HG03439 (cell line): ENCODE measurements around the gene FPR1.
"Not testable (repeated sequence)": the region's sequence is repeated elsewhere in the genome, so short reads cannot be mapped to it uniquely, and the experiment has no call there.

Source experiments
- ATAC-seq: cut with Tn5 transposase; IDR thresholded peaks from one replicate; pipeline ENCODE4 v1.9.1; 2021; ENCODE audit warnings: mild to moderate bottlenecking, moderate library complexity; ENCODE audit not compliant: unreplicated experiment

FPR1 gene

DNA sequence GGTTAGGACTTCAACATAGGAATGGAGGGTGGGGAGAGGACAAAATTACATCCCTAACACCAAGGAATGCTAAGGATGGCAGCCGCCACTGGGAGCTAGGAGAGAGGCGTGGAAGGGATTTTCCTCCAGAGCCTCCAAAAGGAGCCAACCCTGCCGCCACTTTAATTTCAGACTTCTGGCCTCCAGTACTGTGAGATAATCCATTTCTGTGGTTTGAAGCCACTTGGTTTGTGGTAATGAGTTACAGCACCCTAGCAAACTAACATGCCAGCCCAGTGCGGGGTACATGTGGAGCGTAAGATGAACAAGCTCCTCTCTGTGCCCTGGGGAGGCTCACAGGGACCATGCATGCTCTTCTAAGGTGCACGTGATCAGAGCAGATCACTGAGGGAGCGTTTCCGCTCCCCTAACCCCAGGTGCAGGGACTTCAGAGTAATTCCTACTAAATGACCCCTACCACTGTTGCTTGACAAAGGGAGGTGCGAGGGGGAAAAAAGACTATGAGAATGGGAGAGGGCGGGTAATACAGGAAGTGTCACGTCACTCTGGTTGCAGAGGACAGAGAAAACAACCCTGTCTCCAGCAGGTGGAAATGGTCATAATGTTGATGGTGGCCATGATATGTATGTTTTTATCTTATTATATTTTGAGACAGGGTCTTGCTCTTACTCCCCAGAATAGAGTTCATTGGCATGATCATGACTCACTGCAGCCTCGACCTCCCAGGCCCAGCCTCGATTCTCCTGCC is 12.0 kb downstream of the FPR1 start:
- no peak for ATAC-seq

DNA sequence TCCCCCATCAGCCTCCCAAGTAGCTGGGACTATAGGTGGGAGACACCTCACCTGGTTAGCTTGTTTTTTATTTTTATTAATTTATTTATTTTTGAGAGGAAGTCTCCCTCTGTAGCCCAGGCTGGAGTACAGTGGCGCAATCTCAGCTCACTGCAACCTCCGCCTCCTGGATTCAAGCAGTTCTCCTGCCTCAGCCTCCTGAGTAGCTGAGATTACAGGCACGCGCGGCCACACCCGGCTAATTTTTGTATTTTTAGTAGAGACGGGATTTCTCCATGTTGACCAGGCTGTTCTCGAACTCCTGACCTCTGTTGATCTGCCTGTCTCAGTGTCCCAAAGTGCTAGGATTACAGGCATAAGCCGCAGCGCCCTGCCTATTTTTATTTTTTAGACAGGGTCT is 13.2 kb downstream of the FPR1 start:
- not testable (repeated sequence) for ATAC-seq

DNA sequence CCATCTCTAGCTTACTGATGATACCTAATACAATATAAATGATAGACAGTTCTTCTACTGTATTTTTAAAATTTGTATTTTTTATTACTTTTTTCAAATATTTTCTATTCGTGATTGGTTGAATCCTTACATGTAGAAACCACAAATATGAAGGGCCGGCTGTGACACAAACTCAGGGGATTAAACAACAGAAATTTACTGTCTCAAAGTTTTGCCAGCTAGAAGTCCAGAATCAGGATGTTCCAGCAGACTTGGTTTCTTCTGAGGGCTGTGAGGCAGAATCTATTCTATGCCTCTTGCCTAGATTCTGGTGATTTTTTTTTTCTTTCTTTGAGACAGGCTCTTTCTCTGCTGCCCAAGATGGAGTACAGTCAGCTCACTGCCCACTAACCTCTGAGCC is 13.8 kb downstream of the FPR1 start:
- ATAC-seq: no peak

DNA sequence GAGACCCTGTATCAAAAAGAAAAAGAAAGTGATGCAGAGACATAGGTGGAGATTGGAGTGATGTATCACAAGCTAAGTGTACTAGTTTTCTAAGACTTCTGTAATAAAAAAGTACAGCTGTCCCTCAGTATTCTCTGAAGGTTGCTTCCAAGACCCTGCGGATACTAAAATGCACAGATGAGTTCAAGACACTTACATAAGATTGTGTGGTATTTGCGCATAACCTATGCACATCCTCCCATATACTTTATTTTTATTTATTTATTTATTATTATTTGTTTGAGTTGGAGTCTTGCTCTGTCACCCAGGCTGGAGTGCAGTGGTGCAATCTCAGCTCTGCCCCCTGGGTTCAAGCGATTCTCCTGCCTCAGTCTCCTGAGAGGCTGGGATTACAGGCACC is 14.3 kb downstream of the FPR1 start:
- ATAC-seq: no peak

DNA sequence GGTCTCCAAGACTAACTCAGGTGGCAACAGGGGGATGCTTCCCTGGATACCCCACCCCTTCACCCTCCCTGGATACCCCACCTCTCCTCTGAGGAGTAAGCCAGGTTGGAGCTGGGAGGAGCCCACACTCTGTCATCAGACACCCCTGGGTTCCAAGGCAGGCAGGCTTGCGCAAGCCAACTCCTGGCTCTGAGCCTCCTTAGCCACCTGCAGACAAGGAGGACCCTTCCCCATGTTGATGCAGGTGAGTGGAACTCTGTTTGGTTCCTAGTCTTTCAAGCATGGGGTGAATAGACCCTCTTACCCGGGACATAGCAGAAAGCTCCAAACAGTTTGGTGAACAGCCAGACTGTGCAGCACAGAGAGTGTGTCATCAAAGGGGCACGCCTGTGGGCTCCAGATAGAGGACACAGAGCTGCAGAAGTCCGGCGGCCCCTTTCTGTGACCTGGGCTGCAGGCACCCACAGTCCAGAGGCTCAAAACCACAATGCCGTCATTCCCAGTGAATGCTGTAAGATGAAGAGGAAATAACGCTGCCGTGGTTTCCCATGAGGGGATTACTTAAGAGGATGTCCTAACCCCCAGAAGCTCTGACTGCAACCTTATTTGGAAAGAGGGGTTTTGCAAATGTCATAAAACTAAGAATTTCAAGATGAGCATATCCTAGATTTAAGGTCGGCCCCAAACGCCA is 15.8 kb downstream of the FPR1 start:
- no peak for ATAC-seq

DNA sequence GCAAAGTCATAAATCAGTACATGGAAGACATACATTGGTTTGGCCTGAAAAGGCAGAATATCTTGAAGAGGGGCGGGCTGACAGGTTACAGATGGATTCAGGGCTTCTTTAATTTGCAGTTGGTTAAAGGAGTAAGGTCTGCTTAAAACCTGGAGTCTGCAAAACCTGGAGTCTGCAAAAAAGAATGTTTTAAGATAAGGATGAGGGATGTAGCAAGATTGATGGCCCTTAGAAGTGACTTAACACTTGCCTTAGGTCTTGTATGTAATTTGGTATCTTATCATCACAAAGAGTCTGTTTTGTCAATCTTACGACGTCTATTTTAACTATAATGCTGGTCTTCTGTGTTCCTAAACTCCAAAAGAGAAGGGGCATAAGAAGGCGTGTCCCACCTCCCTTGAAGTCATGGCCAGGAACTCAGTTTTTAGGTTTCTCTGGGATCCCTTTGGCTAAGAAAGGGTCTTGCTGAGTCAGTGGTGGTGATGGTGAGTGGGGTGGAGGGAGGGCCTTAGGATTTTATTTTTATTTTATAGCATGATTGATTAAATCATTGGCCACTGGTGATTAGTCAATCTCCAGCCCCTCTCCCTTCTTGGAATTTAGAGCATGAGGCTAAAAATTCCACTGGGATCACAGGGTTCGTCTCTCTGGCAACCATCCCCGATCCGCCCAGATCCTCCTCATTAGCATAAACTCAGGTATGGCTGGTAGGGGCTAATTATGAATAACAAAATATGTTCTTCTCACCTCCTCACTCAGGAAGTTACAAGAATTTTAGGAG is 17.7 kb downstream of the FPR1 start:
- no peak for ATAC-seq

DNA sequence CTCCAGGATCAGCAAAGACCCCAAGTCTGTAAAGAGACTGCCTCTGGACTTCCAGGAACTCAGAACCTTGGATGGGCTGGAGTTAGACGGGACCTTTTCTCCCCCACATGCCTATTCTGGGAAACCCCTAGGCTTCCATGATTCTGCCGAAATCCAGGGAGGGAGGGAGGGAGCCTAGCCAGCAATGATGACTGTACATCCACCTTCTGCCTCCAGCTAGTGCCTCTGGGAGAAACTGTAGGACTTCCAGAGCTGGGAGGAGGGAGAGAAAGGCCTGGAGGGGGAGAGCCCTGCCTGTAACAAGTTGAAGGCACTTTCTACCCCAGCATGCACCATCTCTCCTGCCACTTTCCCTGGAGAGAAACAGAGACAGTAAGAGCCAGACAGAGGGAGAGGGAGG is 21.9 kb downstream of the FPR1 start:
- ATAC-seq: no peak

DNA sequence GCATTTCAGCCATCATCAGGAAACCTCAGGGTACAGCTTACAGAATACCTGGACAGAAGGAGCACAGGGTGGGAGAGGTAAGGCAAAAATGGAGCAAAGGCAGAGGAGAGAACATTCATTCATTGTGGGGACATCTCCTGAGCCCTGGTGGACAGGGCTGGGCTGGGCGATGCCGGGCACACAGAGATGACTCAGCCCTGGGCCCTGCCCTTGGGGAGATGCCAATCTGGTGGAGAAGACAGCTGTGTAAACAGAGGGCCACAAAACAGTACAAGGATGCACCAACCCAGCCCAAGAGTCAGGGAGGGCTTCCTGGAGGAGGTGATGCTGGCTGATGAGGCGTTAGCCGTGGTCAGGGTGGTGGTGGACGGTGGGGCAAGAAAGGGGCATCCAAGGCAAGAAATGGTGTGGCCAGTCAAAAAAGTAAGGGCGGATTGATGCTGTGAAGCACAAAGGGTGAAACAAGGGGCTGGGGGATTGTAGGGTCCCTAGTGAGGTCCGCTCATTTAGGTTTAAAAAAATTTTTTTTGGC is 24.3 kb downstream of the FPR1 start:
- no peak for ATAC-seq

DNA sequence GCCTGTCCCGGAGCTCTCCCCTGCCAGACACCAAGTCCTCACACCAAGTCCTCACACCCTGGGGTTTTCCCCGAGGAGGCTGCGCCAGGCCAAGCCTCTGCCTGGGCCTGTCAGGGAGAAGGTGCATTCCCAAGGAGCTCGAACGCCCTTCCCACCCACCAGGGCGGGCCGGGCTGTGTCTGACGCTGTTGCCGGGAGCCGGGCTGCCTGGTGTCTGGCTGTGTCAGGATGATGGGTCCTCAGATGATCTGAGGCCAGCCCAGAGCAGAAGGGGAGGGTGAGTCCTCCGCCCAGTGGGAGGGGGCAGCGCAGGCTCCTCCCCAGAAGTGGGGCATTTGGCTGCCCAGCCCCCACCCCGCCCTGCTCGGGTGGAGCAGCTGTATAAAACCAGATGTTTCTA is 25.6 kb downstream of the FPR1 start:
- no peak for ATAC-seq

DNA sequence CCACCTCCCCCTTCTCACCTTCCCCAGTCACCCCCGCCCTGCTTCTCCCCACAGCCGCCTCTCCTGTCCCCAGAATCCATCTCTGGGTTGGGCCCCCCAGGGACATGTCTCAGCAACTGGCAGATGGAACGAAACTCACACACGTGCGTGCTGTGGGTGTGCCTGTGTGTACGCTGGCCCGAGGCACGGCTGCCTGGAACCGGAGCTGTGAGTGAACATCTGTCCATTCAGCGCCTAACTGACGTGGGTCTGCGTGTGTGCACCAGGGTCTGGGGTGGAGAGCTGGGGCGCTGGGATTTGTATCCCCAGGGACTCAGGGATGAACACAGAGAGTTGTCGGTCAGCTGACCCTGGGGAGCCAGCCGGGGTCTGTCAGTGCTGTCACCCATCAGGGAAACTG is 27.1 kb downstream of the FPR1 start:
- ATAC-seq: no peak

DNA sequence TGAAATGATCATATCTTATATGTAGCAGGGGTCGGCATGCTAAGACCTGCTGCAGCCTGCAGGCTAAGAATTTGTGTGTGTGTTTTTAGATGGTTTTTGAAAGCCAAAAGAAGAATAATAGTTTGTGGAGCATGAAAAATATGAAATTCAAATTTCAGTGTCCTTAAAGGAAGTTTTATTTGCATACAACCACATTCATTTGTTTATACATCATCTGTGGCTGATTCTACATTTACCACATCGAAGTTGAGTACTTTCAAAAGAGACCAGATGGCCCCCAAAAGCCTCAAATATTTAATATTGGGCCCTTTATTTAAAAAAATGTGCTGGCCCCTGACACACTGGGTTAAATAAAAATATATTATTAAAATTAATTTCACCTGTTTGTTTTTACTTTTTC is 29.2 kb downstream of the FPR1 start:
- no peak for ATAC-seq

DNA sequence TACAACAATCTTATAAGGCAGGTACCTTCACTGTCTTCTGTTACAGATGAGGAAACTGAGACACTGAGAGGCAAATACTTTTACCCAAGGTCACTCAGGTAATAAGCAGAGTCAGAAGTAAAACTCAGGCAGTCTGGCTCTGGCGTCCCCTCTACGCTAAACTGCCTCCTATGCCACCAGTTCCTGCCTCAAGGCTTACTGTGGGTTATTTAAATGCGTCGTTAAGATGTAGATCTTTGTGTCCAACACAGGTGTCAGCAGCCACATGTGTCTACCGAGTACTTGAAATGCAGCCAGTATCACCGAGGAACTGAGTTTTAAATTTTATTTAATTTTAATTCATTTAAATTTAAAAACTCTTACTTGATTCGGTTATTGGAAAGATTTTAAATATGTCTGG is 29.8 kb downstream of the FPR1 start:
- ATAC-seq: no peak

DNA sequence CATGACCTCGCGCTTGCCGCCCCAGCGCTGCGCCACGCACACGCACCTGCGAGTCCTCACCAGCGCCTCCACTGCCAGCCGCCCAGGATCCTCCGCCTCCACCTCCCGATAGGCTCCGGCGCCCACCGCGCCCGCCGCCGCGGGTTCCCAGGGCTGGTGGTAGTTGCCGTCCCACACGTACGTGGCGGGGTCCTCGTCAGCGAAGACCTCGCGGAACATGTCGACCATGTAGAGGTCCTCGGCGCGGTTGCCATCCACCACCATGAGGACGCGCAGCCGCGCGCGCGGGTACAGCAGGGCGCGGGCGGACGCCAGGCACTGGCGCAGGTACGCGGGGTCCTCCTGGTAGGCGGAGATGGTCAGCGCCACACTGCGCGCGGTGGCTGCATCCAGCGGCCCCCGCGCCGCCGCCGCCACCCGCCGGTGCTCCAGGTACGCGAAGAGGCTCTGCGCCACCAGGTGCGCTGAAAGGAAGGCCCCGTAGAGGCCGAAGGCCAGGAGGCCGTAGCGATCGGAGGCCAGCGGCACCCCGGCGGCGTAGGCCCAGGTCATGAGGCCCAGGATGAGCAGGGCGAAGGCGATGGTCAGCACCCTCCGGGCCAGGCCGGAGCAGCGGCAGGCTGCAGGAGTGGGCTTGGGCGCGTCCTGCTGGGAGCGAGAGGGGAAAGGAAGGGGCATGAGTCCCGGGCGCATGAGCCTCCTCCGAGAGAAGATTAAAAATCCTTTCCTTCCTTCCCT is 32.3 kb downstream of the FPR1 start:
- ATAC-seq: no peak

DNA sequence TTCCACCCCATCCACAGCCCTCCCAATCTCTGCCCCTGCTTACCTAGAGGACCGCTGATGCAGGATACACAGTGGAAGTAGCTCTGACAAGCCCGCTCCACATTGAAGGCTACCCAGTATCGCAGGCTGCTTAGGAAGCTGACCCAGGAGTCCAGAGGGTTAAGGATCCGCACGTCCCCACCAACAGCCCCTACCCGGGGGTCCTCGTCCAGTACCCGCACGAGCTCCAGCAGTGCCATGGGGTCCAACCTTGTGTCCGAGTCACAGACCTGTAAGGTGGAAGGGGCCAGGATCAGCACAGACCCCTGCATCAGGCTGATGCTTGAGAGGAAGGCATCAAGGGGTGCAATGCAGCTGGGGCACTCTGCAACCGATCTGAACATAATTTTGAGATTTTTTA is 34.8 kb downstream of the FPR1 start:
- ATAC-seq: no peak

DNA sequence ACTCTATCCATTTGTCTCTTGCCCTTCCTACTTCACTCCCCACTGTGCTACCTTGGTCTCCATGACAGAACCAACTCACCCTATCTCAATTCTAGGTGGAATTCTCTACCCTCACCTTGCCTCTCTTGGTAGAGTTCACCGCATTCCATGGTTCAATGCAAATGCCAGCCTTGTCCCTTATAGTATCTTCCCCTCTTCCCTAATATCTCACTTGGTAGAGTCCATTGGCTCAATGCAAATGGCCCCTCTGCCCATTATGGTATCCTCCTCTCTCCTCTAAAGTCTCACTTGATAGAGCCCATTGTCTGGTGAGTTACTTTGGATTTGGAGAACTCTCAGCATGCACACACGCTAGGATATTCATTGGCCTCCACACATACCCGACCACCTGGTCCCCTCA is 35.8 kb downstream of the FPR1 start:
- no peak for ATAC-seq

DNA sequence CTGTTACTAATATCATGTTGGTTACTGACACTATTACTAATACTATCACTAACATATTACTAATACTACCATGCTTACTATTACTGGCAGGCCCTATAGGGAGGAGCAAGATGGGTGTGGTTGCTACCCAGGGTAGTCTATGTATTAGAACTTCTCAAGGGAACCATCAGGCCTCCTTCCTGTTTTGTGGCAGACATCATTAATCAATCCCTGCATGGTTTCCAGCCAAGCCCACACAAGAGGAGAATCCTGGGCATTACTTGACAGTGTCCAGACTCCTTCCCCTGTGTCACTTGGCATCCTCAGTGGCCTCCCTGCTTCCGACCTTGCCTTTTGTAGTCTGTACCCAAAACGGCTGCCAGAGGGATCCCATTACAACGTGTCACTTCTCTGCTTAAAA is 36.8 kb downstream of the FPR1 start:
- no peak for ATAC-seq

DNA sequence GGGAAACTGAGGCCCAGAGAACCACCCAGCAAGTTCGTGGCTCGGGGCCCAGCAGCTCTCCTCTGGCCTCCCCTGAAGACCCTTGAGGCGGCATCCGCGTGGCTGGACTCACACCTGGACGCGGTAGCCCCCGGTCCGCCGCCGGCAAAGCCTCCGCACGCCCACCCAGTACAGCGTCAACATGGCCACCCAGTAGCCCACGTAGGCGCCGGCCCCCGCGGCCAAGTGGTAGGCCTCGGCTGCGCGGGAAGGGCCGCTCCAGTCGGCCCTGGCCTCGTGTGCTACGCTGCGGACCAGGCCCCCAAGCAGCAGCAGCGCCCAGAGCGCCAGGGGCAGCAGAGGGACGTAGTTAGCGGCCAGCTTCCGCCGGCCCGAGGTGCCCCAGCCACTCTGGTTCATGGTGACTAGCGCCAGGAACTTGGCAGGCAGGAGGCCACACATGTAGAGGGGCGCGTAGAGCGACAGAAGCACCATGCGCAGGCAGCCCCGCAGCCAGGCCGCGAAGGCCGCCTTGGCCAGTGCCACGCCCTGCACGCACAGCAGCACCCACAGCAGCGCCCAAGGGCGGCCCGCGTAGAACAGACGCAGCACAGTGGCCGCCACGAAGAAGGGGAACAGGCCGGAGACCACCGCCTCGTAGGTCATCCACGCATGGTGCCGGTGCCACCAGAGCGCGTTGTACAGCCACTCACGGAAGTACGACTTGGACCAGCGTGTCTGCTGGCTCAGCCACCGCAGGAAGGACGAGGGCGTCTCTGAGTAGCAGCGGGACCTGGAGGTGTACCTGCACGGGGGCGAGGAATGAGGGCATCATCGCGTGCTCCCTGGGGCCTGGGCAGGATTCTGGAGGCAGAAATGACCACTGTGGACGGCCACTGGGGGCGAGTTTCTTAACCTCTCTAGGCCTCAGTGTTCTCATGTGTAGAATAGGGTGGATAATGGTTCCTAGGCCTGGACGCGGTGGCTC is 38.1 kb downstream of the FPR1 start:
- ATAC-seq: no peak

DNA sequence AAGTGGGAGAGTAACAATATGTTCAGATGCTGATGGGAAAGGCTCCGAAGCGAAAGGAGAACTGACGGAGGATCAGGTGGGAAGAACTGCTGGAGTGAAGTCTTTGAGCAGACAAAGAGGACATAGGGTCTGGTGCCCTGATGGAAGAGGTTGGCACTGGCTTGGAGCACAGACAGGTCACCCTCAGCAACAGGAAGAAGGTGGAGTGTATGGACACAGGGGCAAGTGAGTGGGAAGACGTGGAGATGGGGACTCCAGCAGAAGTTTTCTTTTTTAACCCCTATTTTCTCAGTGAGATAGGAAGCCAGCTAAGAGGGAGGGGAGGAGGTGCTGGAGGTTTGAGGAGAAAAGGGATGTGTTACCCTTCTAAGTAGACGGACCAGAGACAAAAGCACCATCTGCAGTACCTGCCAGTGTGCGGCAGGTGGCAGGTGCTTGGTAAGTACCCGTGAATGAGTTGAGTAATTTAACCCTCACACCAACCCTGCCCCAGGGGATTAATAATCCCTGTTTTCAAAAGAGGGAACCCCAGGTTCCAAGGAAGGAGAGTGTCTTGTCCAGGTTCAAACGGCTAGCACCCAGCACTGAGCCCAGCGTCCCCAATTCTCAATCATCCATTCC is 39.1 kb downstream of the FPR1 start:
- ATAC-seq: no peak

DNA sequence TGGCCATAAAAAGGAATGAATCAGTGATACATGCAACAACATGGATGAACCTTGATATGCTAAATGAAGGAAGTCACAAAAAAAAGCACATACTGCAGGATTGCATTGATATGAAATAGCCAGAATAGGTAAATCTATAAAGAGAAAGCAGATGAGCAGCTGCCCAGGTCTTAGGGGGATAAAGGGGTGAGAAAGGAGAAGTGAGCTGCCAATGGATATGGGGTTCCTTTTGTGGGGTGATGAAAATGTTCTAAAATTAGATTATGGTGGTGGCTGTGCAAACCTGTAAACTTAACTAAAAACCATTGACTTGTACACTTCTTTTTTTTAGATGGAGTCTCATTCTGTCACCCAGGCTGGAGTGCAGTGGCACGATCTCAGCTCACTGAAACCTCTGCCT is 40.0 kb downstream of the FPR1 start:
- no peak for ATAC-seq
